CD14-positive monocyte (primary cell): ENCODE results near the gene DTNB. TPM values are rescaled to one million over a fixed set of nuclear protein-coding genes. Genes with fewer than 3 reads are reported as not detected.

Source experiments
- DNase-seq, 3 donors: peaks; one replicate each; pipeline ENCODE4 v3.0.0-alpha.2; 2011 to 2022
- H2AFZ ChIP-seq: 2 replicates; pipeline ENCODE4 v1.6.0; 2012; ENCODE audit warnings: mild to moderate bottlenecking, low read depth, low read length, inconsistent platforms; ENCODE audit not compliant: insufficient read depth, poor library complexity, severe bottlenecking
- H3K27ac ChIP-seq, 2 donors: 1 replicate in 1 of 2; 2 replicates in 1 of 2; pipeline ENCODE4 v1.5.1; 2012 to 2013; ENCODE audit warnings: low read length in 2 of 2, control low read depth in 1 of 2, inconsistent platforms in 1 of 2, low read depth in 1 of 2, mild to moderate bottlenecking in 1 of 2
- H3K27me3 ChIP-seq, 2 donors: one replicate each; pipeline versions ENCODE4 v1.6.0 to v1.6.1; 2011 to 2013; ENCODE audit warnings: low read length in 2 of 2; ENCODE audit not compliant: control insufficient read depth in 2 of 2, insufficient read depth in 2 of 2
- H3K36me3 ChIP-seq, 2 donors: replicated peaks in 1 of 2; 1 replicate in 1 of 2; 2 replicates in 1 of 2; pipeline versions ENCODE4 v1.5.1 to v1.6.1; 2012 to 2013; ENCODE audit warnings: low read length in 2 of 2, control low read depth in 1 of 2, inconsistent platforms in 1 of 2, mild to moderate bottlenecking in 1 of 2; ENCODE audit not compliant: insufficient read depth in 2 of 2, control insufficient read depth in 1 of 2
- H3K4me1 ChIP-seq, 2 donors: 1 replicate in 1 of 2; 2 replicates in 1 of 2; pipeline versions ENCODE4 v1.5.1 to v1.6.1; 2012 to 2013; ENCODE audit warnings: low read length in 2 of 2, control low read depth in 1 of 2, inconsistent platforms in 1 of 2, mild to moderate bottlenecking in 1 of 2, moderate library complexity in 1 of 2; ENCODE audit not compliant: insufficient read depth in 2 of 2, control insufficient read depth in 1 of 2
- H3K4me2 ChIP-seq: replicated peaks from 2 replicates; pipeline ENCODE3; 2012; ENCODE audit warnings: low read length, moderate library complexity, mild to moderate bottlenecking; ENCODE audit not compliant: poor library complexity, severe bottlenecking; ENCODE audit errors: extremely low read depth
- H3K4me3 ChIP-seq, 3 experiments: fragments of 200-600 bp in 1 of 3; sonication (generic) in 1 of 3; replicated peaks in 1 of 3; 1 replicate in 2 of 3; 2 replicates in 1 of 3; pipeline ENCODE4 v1.5.1; 2011 to 2013; ENCODE audit warnings: low read length in 3 of 3, mild to moderate bottlenecking in 3 of 3, control low read depth in 2 of 3, low read depth in 2 of 3, inconsistent platforms in 1 of 3, moderate library complexity in 1 of 3
- H3K79me2 ChIP-seq: 2 replicates; pipeline ENCODE4 v1.6.0; 2012; ENCODE audit warnings: mild to moderate bottlenecking, control low read depth, inconsistent platforms, low read length, moderate library complexity; ENCODE audit not compliant: insufficient read depth
- H3K9ac ChIP-seq: 2 replicates; pipeline ENCODE4 v1.6.0; 2017; ENCODE audit warnings: low read length, mild to moderate bottlenecking; ENCODE audit not compliant: insufficient read depth, poor library complexity, severe bottlenecking
- H3K9me3 ChIP-seq, 2 donors: replicated peaks in 1 of 2; 1 replicate in 1 of 2; 2 replicates in 1 of 2; pipeline versions ENCODE4 v1.5.1 to v1.6.1; 2012 to 2013; ENCODE audit warnings: low read length in 2 of 2, control low read depth in 1 of 2; ENCODE audit not compliant: control insufficient read depth in 1 of 2, insufficient read depth in 1 of 2
- H4K20me1 ChIP-seq: 2 replicates; pipeline ENCODE4 v1.6.0; 2012; ENCODE audit warnings: mild to moderate bottlenecking, low read length, control low read depth, moderate library complexity; ENCODE audit not compliant: insufficient read depth
- H3K27ac Mint-ChIP-seq, 7 donors: one replicate each; pipeline ENCODE4 v1.8.0; 2020; ENCODE audit warnings: mild to moderate bottlenecking in 7 of 7, mixed read lengths in 7 of 7, moderate library complexity in 6 of 7, inconsistent platforms in 2 of 7
- H3K27me3 Mint-ChIP-seq, 3 donors: one replicate each; pipeline ENCODE4 v1.8.0; 2021 to 2022; ENCODE audit warnings: low read depth in 3 of 3, mild to moderate bottlenecking in 3 of 3, mixed read lengths in 3 of 3, moderate library complexity in 3 of 3, inconsistent platforms in 1 of 3
- H3K36me3 Mint-ChIP-seq, 2 donors: one replicate each; pipeline ENCODE4 v1.8.0; 2020; ENCODE audit warnings: mixed read lengths in 2 of 2, inconsistent platforms in 1 of 2, mild to moderate bottlenecking in 1 of 2
- H3K4me1 Mint-ChIP-seq: one replicate; pipeline ENCODE4 v1.8.0; 2020; ENCODE audit warnings: mild to moderate bottlenecking, mixed read lengths
- H3K4me3 Mint-ChIP-seq, 2 donors: one replicate each; pipeline ENCODE4 v1.8.0; 2020; ENCODE audit warnings: mild to moderate bottlenecking in 2 of 2, mixed read lengths in 2 of 2, moderate library complexity in 1 of 2
- H3K9me3 Mint-ChIP-seq, 7 donors: one replicate each; pipeline ENCODE4 v1.8.0; 2020 to 2022; ENCODE audit warnings: mixed read lengths in 7 of 7, mild to moderate bottlenecking in 6 of 7, moderate library complexity in 6 of 7, inconsistent platforms in 2 of 7
- CTCF ChIP-seq: fragments of 200-600 bp; IDR thresholded peaks from one replicate; pipeline ENCODE4 v1.8.0; 2022; ENCODE audit warnings: antibody characterized with exemption, mild to moderate bottlenecking
- WGBS: methylation state at CpG from one replicate; pipeline ENCODE4 v1.1.5; 2013; ENCODE audit warnings: missing lambda C conversion rate; ENCODE audit not compliant: insufficient coverage; 5-methylcytosine and 5-hydroxymethylcytosine counted together
- intact Hi-C, 2 donors: fragments of 100-400 bp; cut with micrococcal nuclease; formaldehyde crosslinking; loops; one replicate each; pipeline versions ENCODE4 v1.15.0 to v1.15.1; 2023
- polyA plus RNA-seq, 3 donors: library from polyadenylated mRNA; depleted of rRNA in 1 of 3; unstranded in 2 of 3; stranded (reverse) in 1 of 3; fragments of 300-500 nt in 2 of 3; fragments of >200 nt in 1 of 3; fragmentation: Illumina TruSeq in 2 of 3; gene quantifications; 1 replicate in 2 of 3; 2 replicates in 1 of 3; pipeline ENCODE4 v1.2.3, GENCODE V29; 2012 to 2021

The DTNB gene
- polyA plus RNA-seq, 3 donors, result 3.0 to 4.2 (median 3.3) TPM

- TF ChIP-seq CTCF, result no peak
- intact Hi-C loops, result loop anchor here in 1 of 2 donors (5.0 kb wide), 1 partner anchor 204 kb away; no protein-coding TSS in a partner anchor
- Histone ChIP-seq H2AFZ (no peak overlapping the region), H3K4me3 (no peak overlapping the region), H3K4me1 (peaks cover 12 to 19% of the 10 kb centered on the region in 2 donors), H3K27me3 (no peaks in the 10 kb centered on the region), H3K36me3 (no peaks in the 10 kb centered on the region), H4K20me1 (no peaks in the 10 kb centered on the region), H3K9ac (no peak overlapping the region), H3K79me2 (no peaks in the 10 kb centered on the region), H3K4me2 (no peak overlapping the region), H3K27ac (no peak overlapping the region), H3K9me3 (no peaks in the 10 kb centered on the region)
- H3K36me3 Mint-ChIP-seq, result no peaks in the 10 kb centered on the region
- no peaks in the 10 kb centered on the region for H3K9me3 Mint-ChIP-seq
- H3K4me1 Mint-ChIP-seq, result peaks cover 12% of the 10 kb centered on the region
- peaks cover under 1 to 10% (median 4%) of the 10 kb centered on the region in 3 donors for H3K27me3 Mint-ChIP-seq
- no peak overlapping the region for H3K27ac Mint-ChIP-seq
- 100% methylated on average over 5 of the region's 7 CpGs for WGBS
- no peak overlapping the region for H3K4me3 Mint-ChIP-seq
- DNase-seq, result no peak
Measured at GRCh38 chr2:25363733-25364132, 309.6 kb downstream of the DTNB start.

GRCh38 chr2:25362434-25363145 is 310.8 kb downstream of the DTNB start:
- H3K9me3 Mint-ChIP-seq, result peaks cover 0 to 2% (median 0%) of the 10 kb centered on the region in 7 donors
- Histone ChIP-seq H3K27me3 (no peaks in the 10 kb centered on the region), H3K4me1 (peaks cover 12 to 19% of the 10 kb centered on the region in 2 donors), H3K27ac (peak overlapping the region; percentile 63 to 79), H2AFZ (peak overlapping the region; percentile 74), H3K4me2 (peak overlapping the region; percentile 81), H3K9me3 (no peaks in the 10 kb centered on the region), H3K4me3 (peak overlapping the region; percentile 42 to 85 (median 57)), H3K79me2 (no peaks in the 10 kb centered on the region), H3K36me3 (no peaks in the 10 kb centered on the region), H3K9ac (peak overlapping the region; percentile 45), H4K20me1 (no peaks in the 10 kb centered on the region)
- peak; percentile 75 to 91 (median 81) for DNase-seq
- peak overlapping the region; percentile 87 to 97 (median 91) for H3K27ac Mint-ChIP-seq
- H3K4me1 Mint-ChIP-seq, result peaks cover 12% of the 10 kb centered on the region
- H3K27me3 Mint-ChIP-seq, result peaks cover 2 to 9% (median 4%) of the 10 kb centered on the region in 3 donors
- intact Hi-C loops, result loop anchor here in 1 of 2 donors (5.0 kb wide), 1 partner anchor 205 kb away; no protein-coding TSS in a partner anchor
- no peak for TF ChIP-seq CTCF
- peak overlapping the region; percentile 80 to 99 for H3K4me3 Mint-ChIP-seq
- no peaks in the 10 kb centered on the region for H3K36me3 Mint-ChIP-seq
- 10% methylated on average over 16 of the region's 21 CpGs for WGBS
